AG04450 (cell line): Measurements from ENCODE around the gene FGG. TPM values are rescaled to one million over a fixed set of nuclear protein-coding genes. Genes with fewer than 3 reads are reported as not detected.

Experiments used
- CTCF ChIA-PET: fragments of 300-600, 350-600 bp; formaldehyde crosslinking; extraction: SDS; loops from one replicate; lab custom pipeline; 2022; ENCODE audit warnings: antibody characterized with exemption, inconsistent platforms; lab: Charles Lee
- POLR2A ChIA-PET: fragments of 350-600 bp; formaldehyde crosslinking; extraction: SDS; loops from one replicate; lab custom pipeline; 2021; ENCODE audit warnings: antibody characterized with exemption, inconsistent platforms; lab: Yijun Ruan, JAX
- DNase-seq: peaks from one replicate; pipeline ENCODE4 v3.0.0-alpha.2; 2011; ENCODE audit warnings: low read depth, low spot score
- H3K27ac ChIP-seq: one replicate; pipeline ENCODE4 v1.5.1; 2012; ENCODE audit warnings: low read depth, low read length, control low read depth
- H3K27me3 ChIP-seq: one replicate; pipeline ENCODE4 v1.6.0; 2012; ENCODE audit warnings: low read length; ENCODE audit not compliant: control insufficient read depth, insufficient read depth
- H3K4me3 ChIP-seq: 2 replicates; pipeline ENCODE4 v1.5.1; 2011; ENCODE audit warnings: mild to moderate bottlenecking, low read depth, low read length, control low read depth
- H3K9me3 ChIP-seq: 2 replicates; pipeline ENCODE4 v1.5.1; 2012; ENCODE audit warnings: low read length; ENCODE audit not compliant: control insufficient read depth, insufficient read depth
- CTCF ChIP-seq: IDR thresholded peaks from 2 replicates; pipeline ENCODE4 v1.5.1; 2011; ENCODE audit warnings: low read depth, low read length, control low read depth, inconsistent platforms
- polyA plus RNA-seq: library from polyadenylated mRNA; depleted of rRNA; stranded (reverse); fragments of >200 nt; gene quantifications from 2 replicates; pipeline ENCODE4 v1.2.3, GENCODE V29; 2011

The FGG gene
- polyA plus RNA-seq, 1 experiment: 0.07 TPM

- H3K27me3 ChIP-seq: no peaks in the 10 kb centered on the region
- H3K4me3 ChIP-seq: no peak overlapping the region
- TF ChIP-seq CTCF: no peak
- no peak for DNase-seq
- ChIA-PET POLR2A (no interaction called here), CTCF (interaction anchor here (1.0 to 2.7 kb wide), 4 partner anchors 26 to 44 kb away, joined by 3 to 16 read pairs (median 6); no protein-coding TSS in a partner anchor)
- no peak overlapping the region for H3K27ac ChIP-seq
- H3K9me3 ChIP-seq: no peaks in the 10 kb centered on the region
These were observed 18.6 kb downstream of the FGG start for GRCh38 chr4:154593868-154594267.

- Histone ChIP-seq H3K9me3 (no peaks in the 10 kb centered on the region), H3K27ac (no peak overlapping the region), H3K4me3 (no peak overlapping the region), H3K27me3 (no peaks in the 10 kb centered on the region)
- ChIA-PET CTCF (interaction anchor here (0.7 to 0.9 kb wide), 2 partner anchors 33 to 45 kb away, joined by 3 to 7 read pairs; no protein-coding TSS in a partner anchor), POLR2A (no interaction called here)
- no peak for DNase-seq
- no peak for TF ChIP-seq CTCF
These were observed 20.6 kb downstream of the FGG start for GRCh38 chr4:154591890-154592289.

GRCh38 chr4:154590329-154591006 is 22.0 kb downstream of the FGG start, which contains the start of gene FGA:
FGA (minus strand) TSS chr4:154590742; CDS start chr4:154590687, 55 bp downstream.
- Histone ChIP-seq H3K9me3 (no peaks in the 10 kb centered on the region), H3K27ac (no peak within 1 kb of the TSS), H3K27me3 (no peaks in the 10 kb centered on the region), H3K4me3 (no peak within 1 kb of the TSS)
- CTCF ChIA-PET: interaction anchor here (1.2 to 1.3 kb wide), 2 partner anchors 28 to 32 kb away, joined by 4 read pairs; no protein-coding TSS in a partner anchor
- no peak for TF ChIP-seq CTCF
- DNase-seq: no peak
- POLR2A ChIA-PET: no interaction called here

GRCh38 chr4:154589296-154590197 is 22.9 kb downstream of the FGG start:
- no peaks in the 10 kb centered on the region for H3K9me3 ChIP-seq
- no peak for TF ChIP-seq CTCF
- no peak for DNase-seq
- H3K4me3 ChIP-seq: no peak overlapping the region
- no peaks in the 10 kb centered on the region for H3K27me3 ChIP-seq
- ChIA-PET POLR2A (no interaction called here), CTCF (interaction anchor here (2.3 kb wide), 2 partner anchors 29 to 30 kb away, joined by 10 to 15 read pairs; no protein-coding TSS in a partner anchor)
- H3K27ac ChIP-seq: no peak overlapping the region
